ENCODE measurements around the gene HACD4.

DNA sequence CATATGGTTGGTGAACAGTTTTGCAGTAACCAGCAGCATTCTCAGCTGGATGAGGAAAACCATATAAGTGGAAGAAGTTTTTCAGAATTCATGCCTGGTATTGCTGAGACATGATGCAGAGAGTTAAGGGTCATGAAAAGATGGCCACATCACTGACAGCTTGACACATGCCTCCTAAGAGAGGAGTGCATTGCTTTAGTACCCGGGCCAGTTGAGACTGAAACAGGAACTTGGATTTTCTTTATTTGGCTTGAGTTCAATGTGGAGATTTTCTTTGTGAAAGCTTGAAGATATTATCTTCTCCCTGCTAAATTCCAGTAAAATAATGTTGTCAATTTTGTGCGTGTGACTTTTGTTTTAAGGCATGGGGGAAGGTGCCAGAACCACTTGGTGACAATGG lies 35.8 kb downstream of the HACD4 start:
- TF ChIP-seq HOXA7 (CRISPR knock-in tag; IDR thresholded peaks at IDR 0.05; ENCODE audit: borderline replicate concordance): no peak
- no peak for TF ChIP-seq YY1 (tag by site-specific recombination; IDR thresholded peaks at IDR 0.05)

Data from HEK293 (cell line).